Neuronal stem cell (in vitro differentiated cells): ENCODE measurements around the gene E2F3.
A peak's percentile ranks its signal among the peaks of the same experiment; 100 is the strongest.

Experiments
- DNase-seq: peaks from one replicate; pipeline ENCODE4 v3.0.0-alpha.2; 2013; ENCODE audit warnings: low spot score
- H2AFZ ChIP-seq: one replicate; pipeline ENCODE4 v1.6.1; 2013; ENCODE audit warnings: mild to moderate bottlenecking, low read length, inconsistent platforms
- H2AK5ac ChIP-seq: 2 replicates; pipeline ENCODE4 v1.6.1; 2013; ENCODE audit warnings: low read depth, mild to moderate bottlenecking, inconsistent platforms, low read length, moderate library complexity, mixed read lengths
- H2BK120ac ChIP-seq: 2 replicates; pipeline ENCODE4 v1.6.1; 2013; ENCODE audit warnings: low read depth, mild to moderate bottlenecking, inconsistent platforms, low read length, moderate library complexity, mixed read lengths
- H2BK12ac ChIP-seq: one replicate; pipeline ENCODE4 v1.6.1; 2013; ENCODE audit warnings: low read length, inconsistent platforms
- H2BK15ac ChIP-seq: 2 replicates; pipeline ENCODE4 v1.6.1; 2013; ENCODE audit warnings: mild to moderate bottlenecking, low read length, inconsistent platforms, mixed read lengths
- H2BK5ac ChIP-seq: one replicate; pipeline ENCODE4 v1.6.1; 2013; ENCODE audit warnings: inconsistent platforms, mild to moderate bottlenecking, low read length, moderate library complexity
- H3K14ac ChIP-seq: one replicate; pipeline ENCODE4 v1.6.1; 2013; ENCODE audit warnings: low read length, inconsistent platforms
- H3K18ac ChIP-seq: 2 replicates; pipeline ENCODE4 v1.6.1; 2013; ENCODE audit warnings: low read length, inconsistent platforms
- H3K23ac ChIP-seq: 2 replicates; pipeline ENCODE4 v1.6.1; 2013; ENCODE audit warnings: low read depth, mild to moderate bottlenecking, mixed read lengths, low read length, inconsistent platforms; ENCODE audit not compliant: poor library complexity
- H3K27ac ChIP-seq: replicated peaks from 3 replicates; pipeline ENCODE4 v1.5.1; 2013; ENCODE audit warnings: low read length, inconsistent platforms
- H3K27me3 ChIP-seq, 3 experiments: 2 replicates each; pipeline ENCODE4 v1.6.1; 2013; ENCODE audit warnings: low read length in 3 of 3, mild to moderate bottlenecking in 2 of 3, inconsistent platforms in 1 of 3, low read depth in 1 of 3, mixed read lengths in 1 of 3, moderate library complexity in 1 of 3; ENCODE audit not compliant: control insufficient read depth in 3 of 3, insufficient read depth in 3 of 3
- H3K36me3 ChIP-seq, 2 donors: replicated peaks in 1 of 2; 2 replicates each; pipeline ENCODE4 v1.6.1; 2013; ENCODE audit warnings: low read length in 2 of 2; ENCODE audit not compliant: control insufficient read depth in 2 of 2, insufficient read depth in 2 of 2
- H3K4ac ChIP-seq: 2 replicates; pipeline ENCODE4 v1.6.1; 2013; ENCODE audit warnings: inconsistent platforms, mild to moderate bottlenecking, low read length, moderate library complexity
- H3K4me1 ChIP-seq, 2 donors: 1 replicate in 1 of 2; 2 replicates in 1 of 2; pipeline ENCODE4 v1.6.1; 2013; ENCODE audit warnings: low read length in 2 of 2, low read depth in 1 of 2; ENCODE audit not compliant: control insufficient read depth in 2 of 2, insufficient read depth in 1 of 2
- H3K4me2 ChIP-seq: one replicate; pipeline ENCODE4 v1.6.1; 2013; ENCODE audit warnings: mild to moderate bottlenecking, low read length, inconsistent platforms; ENCODE audit not compliant: insufficient read depth, poor library complexity, severe bottlenecking
- H3K4me3 ChIP-seq, 2 donors: 2 replicates each; pipeline ENCODE4 v1.5.1; 2013; ENCODE audit warnings: low read length in 2 of 2, mild to moderate bottlenecking in 2 of 2, inconsistent platforms in 1 of 2, moderate library complexity in 1 of 2
- H3K79me1 ChIP-seq: one replicate; pipeline ENCODE4 v1.6.1; 2013; ENCODE audit warnings: low read depth, mild to moderate bottlenecking, inconsistent platforms, low read length, moderate library complexity
- H3K9ac ChIP-seq: one replicate; pipeline ENCODE4 v1.6.1; 2013; ENCODE audit warnings: mild to moderate bottlenecking, low read depth, low read length, inconsistent platforms; ENCODE audit not compliant: poor library complexity
- H3K9me3 ChIP-seq, 2 donors: replicated peaks in 1 of 2; 2 replicates each; pipeline versions ENCODE3 to v1.6.1; 2013; ENCODE audit warnings: low read length in 2 of 2, mild to moderate bottlenecking in 2 of 2, inconsistent platforms in 1 of 2, low read depth in 1 of 2, mixed read lengths in 1 of 2, moderate library complexity in 1 of 2; ENCODE audit not compliant: control insufficient read depth in 2 of 2, insufficient read depth in 1 of 2
- H4K8ac ChIP-seq: one replicate; pipeline ENCODE4 v1.6.1; 2013; ENCODE audit warnings: low read depth, mild to moderate bottlenecking, inconsistent platforms, low read length, moderate library complexity
- H4K91ac ChIP-seq: one replicate; pipeline ENCODE4 v1.6.1; 2013; ENCODE audit warnings: low read length, low read depth, mild to moderate bottlenecking, inconsistent platforms; ENCODE audit not compliant: poor library complexity
- WGBS, 2 donors: extraction: QIAGEN DNeasy Blood & Tissue Kit; methylation state at CpG; one replicate each; pipeline ENCODE4 v1.1.7; 2013; ENCODE audit warnings: missing lambda C conversion rate in 2 of 2, mixed read lengths in 1 of 2; ENCODE audit not compliant: insufficient read length in 2 of 2, insufficient replicate concordance in 1 of 2; ENCODE audit errors: extremely low coverage in 2 of 2; 5-methylcytosine and 5-hydroxymethylcytosine counted together

The E2F3 gene

GRCh38 chr6:20389066-20389465, 12.6 kb upstream of the E2F3 start:
- Histone ChIP-seq H2BK5ac (no peak overlapping the region), H3K4ac (no peak overlapping the region), H2BK12ac (no peak overlapping the region), H3K18ac (no peak overlapping the region), H3K79me1 (no peaks in the 10 kb centered on the region), H3K9ac (no peak overlapping the region), H3K23ac (no peak overlapping the region), H3K27ac (no peak overlapping the region), H3K36me3 (no peaks in the 10 kb centered on the region), H4K91ac (no peak overlapping the region), H3K14ac (no peak overlapping the region), H2BK15ac (no peak overlapping the region), H3K4me1 (no peaks in the 10 kb centered on the region), H4K8ac (no peak overlapping the region), H2BK120ac (no peak overlapping the region), H3K9me3 (no peaks in the 10 kb centered on the region), H3K4me2 (no peak overlapping the region), H3K4me3 (no peak overlapping the region), H2AFZ (no peak overlapping the region), H3K27me3 (no peaks in the 10 kb centered on the region), H2AK5ac (no peak overlapping the region)
- no CpG with 5 or more reads among the region's 2 CpGs for WGBS, 2 donors
- no peak for DNase-seq

GRCh38 chr6:20393297-20393696, 8.4 kb upstream of the E2F3 start:
- Histone ChIP-seq H2BK12ac (no peak overlapping the region), H3K9me3 (no peaks in the 10 kb centered on the region), H3K79me1 (no peaks in the 10 kb centered on the region), H3K4me2 (no peak overlapping the region), H3K4me3 (no peak overlapping the region), H2BK5ac (no peak overlapping the region), H2BK15ac (no peak overlapping the region), H3K4ac (no peak overlapping the region), H2BK120ac (no peak overlapping the region), H3K18ac (no peak overlapping the region), H4K8ac (no peak overlapping the region), H2AFZ (no peak overlapping the region), H3K9ac (no peak overlapping the region), H3K4me1 (no peaks in the 10 kb centered on the region), H3K27ac (no peak overlapping the region), H3K36me3 (no peaks in the 10 kb centered on the region), H3K27me3 (no peaks in the 10 kb centered on the region), H4K91ac (no peak overlapping the region), H3K14ac (no peak overlapping the region), H3K23ac (no peak overlapping the region), H2AK5ac (no peak overlapping the region)
- DNase-seq: no peak
- no CpG with 5 or more reads among the region's 2 CpGs for WGBS, 2 donors

GRCh38 chr6:20399518-20399917, 2.2 kb upstream of the E2F3 start:
- WGBS, 2 donors: no CpG with 5 or more reads among the region's 2 CpGs
- DNase-seq: no peak
- no peak overlapping the region for H3K4ac ChIP-seq

GRCh38 chr6:20400456-20401204, 1.0 kb upstream of the E2F3 start:
- no peak overlapping the region for H4K91ac ChIP-seq
- H3K18ac ChIP-seq: no peak overlapping the region
- no peak overlapping the region for H3K14ac ChIP-seq
- H3K27ac ChIP-seq: no peak overlapping the region
- H4K8ac ChIP-seq: no peak overlapping the region
- H3K27me3 ChIP-seq: no peaks in the 10 kb centered on the region
- no peak overlapping the region for H2BK120ac ChIP-seq
- no peak overlapping the region for H3K4ac ChIP-seq
- H2AFZ ChIP-seq: peak overlapping the region; percentile 83
- no peak overlapping the region for H3K23ac ChIP-seq
- DNase-seq: no peak
- no peaks in the 10 kb centered on the region for H3K79me1 ChIP-seq
- H2BK12ac ChIP-seq: no peak overlapping the region
- WGBS, 2 donors: no CpG with 5 or more reads among the region's 18 CpGs
- no peak overlapping the region for H2AK5ac ChIP-seq
- H3K9me3 ChIP-seq: no peaks in the 10 kb centered on the region
- H3K9ac ChIP-seq: no peak overlapping the region
- no peaks in the 10 kb centered on the region for H3K4me1 ChIP-seq
- no peak overlapping the region for H2BK5ac ChIP-seq
- peak overlapping the region; percentile 82 for H3K4me2 ChIP-seq
- no peak overlapping the region for H2BK15ac ChIP-seq
- H3K4me3 ChIP-seq: peak overlapping the region; percentile 65 to 77
- H3K36me3 ChIP-seq: peaks cover 0 to 9% of the 10 kb centered on the region in 2 donors

More at GRCh38 chr6:20399518-20399917, 2.2 kb upstream of the E2F3 start:
- H3K4me3 ChIP-seq: no peak overlapping the region
- no peak overlapping the region for H3K23ac ChIP-seq
- no peak overlapping the region for H3K27ac ChIP-seq
- H3K36me3 ChIP-seq: no peaks in the 10 kb centered on the region
- no peak overlapping the region for H2AFZ ChIP-seq
- no peak overlapping the region for H3K4me2 ChIP-seq
- no peaks in the 10 kb centered on the region for H3K79me1 ChIP-seq
- H3K27me3 ChIP-seq: no peaks in the 10 kb centered on the region
- H3K9ac ChIP-seq: no peak overlapping the region
- no peak overlapping the region for H3K18ac ChIP-seq
- no peak overlapping the region for H2BK5ac ChIP-seq
- H4K91ac ChIP-seq: no peak overlapping the region
- H2AK5ac ChIP-seq: no peak overlapping the region
- H3K9me3 ChIP-seq: no peaks in the 10 kb centered on the region
- no peaks in the 10 kb centered on the region for H3K4me1 ChIP-seq
- H2BK12ac ChIP-seq: no peak overlapping the region
- H3K14ac ChIP-seq: no peak overlapping the region
- H2BK15ac ChIP-seq: no peak overlapping the region
- no peak overlapping the region for H2BK120ac ChIP-seq
- no peak overlapping the region for H4K8ac ChIP-seq
